ENCODE measurements around the gene PLCXD1.

The PLCXD1 gene

GRCh38 chrX:337331-337831 lies 56.2 kb downstream of the PLCXD1 start:
- H3K9me3 Mint-ChIP-seq, result peaks cover 2 to 3% of the 10 kb centered on the region in 2 donors
- no peak overlapping the region for H3K27ac Mint-ChIP-seq
- no peak for ATAC-seq (replicated peaks)
- H3K4me1 Mint-ChIP-seq, result no peaks in the 10 kb centered on the region
- no peaks in the 10 kb centered on the region for H3K27me3 Mint-ChIP-seq
- no peak for DNase-seq
- no peak overlapping the region for H3K4me3 Mint-ChIP-seq
- peaks cover 47 to 54% of the 10 kb centered on the region in 2 donors for H3K36me3 Mint-ChIP-seq

- no peaks in the 10 kb centered on the region for H3K4me1 Mint-ChIP-seq
- peaks cover 2 to 3% of the 10 kb centered on the region in 2 donors for H3K9me3 Mint-ChIP-seq
- no peak for ATAC-seq (replicated peaks)
- H3K27ac Mint-ChIP-seq, result no peak overlapping the region
- H3K36me3 Mint-ChIP-seq, result peaks cover 40 to 47% of the 10 kb centered on the region in 2 donors
- no peak overlapping the region for H3K4me3 Mint-ChIP-seq
- DNase-seq, result no peak
- H3K27me3 Mint-ChIP-seq, result no peaks in the 10 kb centered on the region
Measured at GRCh38 chrX:338281-338835, 57.2 kb downstream of the PLCXD1 start.

- DNase-seq (no peak), ATAC-seq (replicated peaks) (no peak)
- no peak overlapping the region for H3K4me3 Mint-ChIP-seq
- H3K27me3 Mint-ChIP-seq, result no peaks in the 10 kb centered on the region
- H3K9me3 Mint-ChIP-seq, result peaks cover 2 to 3% of the 10 kb centered on the region in 2 donors
- H3K27ac Mint-ChIP-seq, result no peak overlapping the region
- no peaks in the 10 kb centered on the region for H3K4me1 Mint-ChIP-seq
- peaks cover 40 to 46% of the 10 kb centered on the region in 2 donors for H3K36me3 Mint-ChIP-seq
Measured at GRCh38 chrX:338836-339400, 57.7 kb downstream of the PLCXD1 start.

GRCh38 chrX:340121-340520 lies 58.9 kb downstream of the PLCXD1 start:
- Mint-ChIP-seq H3K4me1 (no peaks in the 10 kb centered on the region), H3K9me3 (peaks cover 2 to 3% of the 10 kb centered on the region in 2 donors), H3K27me3 (no peaks in the 10 kb centered on the region), H3K36me3 (peaks cover 48 to 49% of the 10 kb centered on the region in 2 donors), H3K27ac (no peak overlapping the region), H3K4me3 (no peak overlapping the region)
- ATAC-seq (replicated peaks), result no peak
- no peak for DNase-seq

GRCh38 chrX:340641-341423 lies 59.7 kb downstream of the PLCXD1 start:
- Mint-ChIP-seq H3K27ac (no peak overlapping the region), H3K4me1 (no peaks in the 10 kb centered on the region)

GRCh38 chrX:341541-342101 lies 60.4 kb downstream of the PLCXD1 start:
- ATAC-seq (replicated peaks) (no peak), DNase-seq (no peak)
- H3K36me3 Mint-ChIP-seq, result peaks cover 44 to 48% of the 10 kb centered on the region in 2 donors
- H3K27me3 Mint-ChIP-seq, result no peaks in the 10 kb centered on the region
- peaks cover 2 to 3% of the 10 kb centered on the region in 2 donors for H3K9me3 Mint-ChIP-seq
- no peak overlapping the region for H3K4me3 Mint-ChIP-seq
- peak overlapping the region; percentile 32 for H3K27ac Mint-ChIP-seq
- H3K4me1 Mint-ChIP-seq, result no peaks in the 10 kb centered on the region

More at GRCh38 chrX:340641-341423, 59.7 kb downstream of the PLCXD1 start:
- no peaks in the 10 kb centered on the region for H3K27me3 Mint-ChIP-seq
- H3K4me3 Mint-ChIP-seq, result no peak overlapping the region
- ATAC-seq (replicated peaks) (no peak), DNase-seq (no peak)
- H3K9me3 Mint-ChIP-seq, result peaks cover 2 to 3% of the 10 kb centered on the region in 2 donors
- peaks cover 49 to 50% of the 10 kb centered on the region in 2 donors for H3K36me3 Mint-ChIP-seq

- no peak for ATAC-seq (replicated peaks)
- Mint-ChIP-seq H3K27ac (no peak overlapping the region), H3K4me3 (no peak overlapping the region), H3K9me3 (peaks cover 2 to 3% of the 10 kb centered on the region in 2 donors), H3K27me3 (no peaks in the 10 kb centered on the region), H3K36me3 (peaks cover 29 to 37% of the 10 kb centered on the region in 2 donors), H3K4me1 (no peaks in the 10 kb centered on the region)
- DNase-seq, result no peak
Measured at GRCh38 chrX:344371-344901, 63.3 kb downstream of the PLCXD1 start.

- no peak for ATAC-seq (replicated peaks)
- H3K27ac Mint-ChIP-seq, result no peak overlapping the region
Measured at GRCh38 chrX:345020-345925, 64.1 kb downstream of the PLCXD1 start.

GRCh38 chrX:346034-346813 lies 65.0 kb downstream of the PLCXD1 start:
- no peak overlapping the region for H3K27ac Mint-ChIP-seq
- H3K9me3 Mint-ChIP-seq, result peaks cover 2 to 3% of the 10 kb centered on the region in 2 donors
- peaks cover 33 to 52% of the 10 kb centered on the region in 2 donors for H3K36me3 Mint-ChIP-seq
- ATAC-seq (replicated peaks) (no peak), DNase-seq (no peak)
- H3K4me1 Mint-ChIP-seq, result no peaks in the 10 kb centered on the region
- no peak overlapping the region for H3K4me3 Mint-ChIP-seq
- no peaks in the 10 kb centered on the region for H3K27me3 Mint-ChIP-seq

More at GRCh38 chrX:345020-345925, 64.1 kb downstream of the PLCXD1 start:
- Mint-ChIP-seq H3K4me1 (no peaks in the 10 kb centered on the region), H3K36me3 (peaks cover 31 to 44% of the 10 kb centered on the region in 2 donors), H3K4me3 (no peak overlapping the region), H3K9me3 (peaks cover 2 to 3% of the 10 kb centered on the region in 2 donors), H3K27me3 (no peaks in the 10 kb centered on the region)
- DNase-seq, result no peak

- no peaks in the 10 kb centered on the region for H3K9me3 Mint-ChIP-seq
- H3K27ac Mint-ChIP-seq, result no peak overlapping the region
- peaks cover 27 to 44% of the 10 kb centered on the region in 2 donors for H3K36me3 Mint-ChIP-seq
- DNase-seq (no peak), ATAC-seq (replicated peaks) (no peak)
- peaks cover 0 to 2% of the 10 kb centered on the region in 2 donors for H3K4me1 Mint-ChIP-seq
- no peak overlapping the region for H3K4me3 Mint-ChIP-seq
- no peaks in the 10 kb centered on the region for H3K27me3 Mint-ChIP-seq
Measured at GRCh38 chrX:347351-348117, 66.4 kb downstream of the PLCXD1 start.

GRCh38 chrX:348461-349117 lies 67.4 kb downstream of the PLCXD1 start:
- Mint-ChIP-seq H3K4me3 (no peak overlapping the region), H3K27ac (no peak overlapping the region), H3K36me3 (peaks cover 28 to 48% of the 10 kb centered on the region in 2 donors), H3K9me3 (no peaks in the 10 kb centered on the region), H3K27me3 (no peaks in the 10 kb centered on the region), H3K4me1 (peaks cover 0 to 2% of the 10 kb centered on the region in 2 donors)
- ATAC-seq (replicated peaks) (no peak), DNase-seq (no peak)

GRCh38 chrX:349196-349595 lies 68.0 kb downstream of the PLCXD1 start:
- peaks cover 28 to 48% of the 10 kb centered on the region in 2 donors for H3K36me3 Mint-ChIP-seq
- no peak for DNase-seq

More at GRCh38 chrX:349196-349595, 68.0 kb downstream of the PLCXD1 start:
- peaks cover 0 to 2% of the 10 kb centered on the region in 2 donors for H3K4me1 Mint-ChIP-seq
- no peak for ATAC-seq (replicated peaks)
- H3K4me3 Mint-ChIP-seq, result no peak overlapping the region
- no peaks in the 10 kb centered on the region for H3K27me3 Mint-ChIP-seq
- no peaks in the 10 kb centered on the region for H3K9me3 Mint-ChIP-seq
- H3K27ac Mint-ChIP-seq, result no peak overlapping the region
